Mucosa of gallbladder (tissue), 1 donor: ENCODE data around the gene FZD7. TPM values are rescaled to one million over a fixed set of nuclear protein-coding genes. Genes with fewer than 3 reads are reported as not detected.
A peak's percentile ranks its signal among the peaks of the same experiment; 100 is the strongest.

Experiments used
- DNase-seq: peaks from one replicate; pipeline ENCODE4 v3.0.0-alpha.2; 2020; ENCODE audit warnings: low spot score
- total RNA-seq: library from RNA; stranded (reverse); gene quantifications from one replicate; pipeline ENCODE4 v1.2.1, GENCODE V29; 2021
- donor health status: DM: no; HTN: no; CAD: no.

FZD7 gene
- 10.4 TPM for total RNA-seq

GRCh38 chr2:202033317-202034248, at the start of gene FZD7:
TSS of gene FZD7 (plus strand) at chr2:202033855. CDS start at chr2:202034648, 793 bp downstream.
- peak; percentile 93 for DNase-seq

- no peak for DNase-seq
These were observed 49.3 kb upstream of the FZD7 start for GRCh38 chr2:201984333-201984732.

GRCh38 chr2:201984800-201985525, 48.7 kb upstream of the FZD7 start:
- peak; percentile 15 for DNase-seq

- no peak for DNase-seq
These were observed 47.8 kb upstream of the FZD7 start for GRCh38 chr2:201985728-201986462.

GRCh38 chr2:201986463-201986735, 47.3 kb upstream of the FZD7 start:
- no peak for DNase-seq

- no peak for DNase-seq
These were observed 46.2 kb upstream of the FZD7 start for GRCh38 chr2:201987426-201987825.

- no peak for DNase-seq
These were observed 43.6 kb upstream of the FZD7 start for GRCh38 chr2:201990069-201990468.

GRCh38 chr2:201992960-201993359, 40.7 kb upstream of the FZD7 start:
- no peak for DNase-seq

GRCh38 chr2:201994973-201995638, 38.5 kb upstream of the FZD7 start:
- no peak for DNase-seq

GRCh38 chr2:201996006-201996405, 37.6 kb upstream of the FZD7 start:
- DNase-seq = no peak

GRCh38 chr2:201996679-201997314, 36.9 kb upstream of the FZD7 start:
- no peak for DNase-seq

- no peak for DNase-seq
These were observed 34.4 kb upstream of the FZD7 start for GRCh38 chr2:201999279-201999678.

GRCh38 chr2:202001826-202002225, 31.8 kb upstream of the FZD7 start:
- no peak for DNase-seq

GRCh38 chr2:202002381-202002780, 31.3 kb upstream of the FZD7 start:
- DNase-seq = no peak

- DNase-seq = no peak
These were observed 28.3 kb upstream of the FZD7 start for GRCh38 chr2:202005272-202005887.

GRCh38 chr2:202006301-202006700, 27.4 kb upstream of the FZD7 start:
- no peak for DNase-seq

GRCh38 chr2:202007015-202007982, 26.4 kb upstream of the FZD7 start:
- DNase-seq = no peak

- no peak for DNase-seq
These were observed 25.7 kb upstream of the FZD7 start for GRCh38 chr2:202007983-202008354.

GRCh38 chr2:202009019-202009481, 24.6 kb upstream of the FZD7 start:
- no peak for DNase-seq

GRCh38 chr2:202009581-202009980, 24.1 kb upstream of the FZD7 start:
- DNase-seq = no peak
